GM12874 (cell line): ENCODE data around the gene SH3GLB2.

ENCODE experiments used
- TF ChIP-seq, protein P1 (sequence below): IDR thresholded peaks from 2 replicates; pipeline ENCODE4 v1.5.1; 2011; ENCODE audit warnings: low read depth, mild to moderate bottlenecking, control low read depth, low read length, moderate library complexity; ENCODE audit not compliant: insufficient read depth

Gene SH3GLB2

DNA sequence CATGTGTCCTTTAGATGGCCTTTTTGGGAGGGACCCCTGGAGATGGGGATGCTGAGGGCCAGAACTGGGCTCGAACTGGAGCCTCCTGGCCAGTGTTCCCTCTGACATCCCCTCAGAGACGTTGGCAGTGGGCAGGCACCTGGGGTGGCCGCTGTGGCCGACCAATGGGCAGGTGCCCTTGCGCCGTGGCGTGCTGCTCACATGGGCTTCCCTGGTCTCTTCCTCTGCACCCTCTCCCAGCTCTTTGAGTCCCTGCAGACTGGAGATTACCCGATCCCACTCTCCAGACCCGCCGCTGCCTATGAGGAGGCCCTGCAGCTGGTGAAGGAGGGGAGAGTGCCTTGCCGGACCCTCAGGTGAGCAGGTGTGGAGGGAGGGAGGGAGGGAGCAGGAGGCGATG lies 32.9 kb upstream of the SH3GLB2 start:
- TF ChIP-seq, protein P1, sequence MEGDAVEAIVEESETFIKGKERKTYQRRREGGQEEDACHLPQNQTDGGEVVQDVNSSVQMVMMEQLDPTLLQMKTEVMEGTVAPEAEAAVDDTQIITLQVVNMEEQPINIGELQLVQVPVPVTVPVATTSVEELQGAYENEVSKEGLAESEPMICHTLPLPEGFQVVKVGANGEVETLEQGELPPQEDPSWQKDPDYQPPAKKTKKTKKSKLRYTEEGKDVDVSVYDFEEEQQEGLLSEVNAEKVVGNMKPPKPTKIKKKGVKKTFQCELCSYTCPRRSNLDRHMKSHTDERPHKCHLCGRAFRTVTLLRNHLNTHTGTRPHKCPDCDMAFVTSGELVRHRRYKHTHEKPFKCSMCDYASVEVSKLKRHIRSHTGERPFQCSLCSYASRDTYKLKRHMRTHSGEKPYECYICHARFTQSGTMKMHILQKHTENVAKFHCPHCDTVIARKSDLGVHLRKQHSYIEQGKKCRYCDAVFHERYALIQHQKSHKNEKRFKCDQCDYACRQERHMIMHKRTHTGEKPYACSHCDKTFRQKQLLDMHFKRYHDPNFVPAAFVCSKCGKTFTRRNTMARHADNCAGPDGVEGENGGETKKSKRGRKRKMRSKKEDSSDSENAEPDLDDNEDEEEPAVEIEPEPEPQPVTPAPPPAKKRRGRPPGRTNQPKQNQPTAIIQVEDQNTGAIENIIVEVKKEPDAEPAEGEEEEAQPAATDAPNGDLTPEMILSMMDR = no peak

DNA sequence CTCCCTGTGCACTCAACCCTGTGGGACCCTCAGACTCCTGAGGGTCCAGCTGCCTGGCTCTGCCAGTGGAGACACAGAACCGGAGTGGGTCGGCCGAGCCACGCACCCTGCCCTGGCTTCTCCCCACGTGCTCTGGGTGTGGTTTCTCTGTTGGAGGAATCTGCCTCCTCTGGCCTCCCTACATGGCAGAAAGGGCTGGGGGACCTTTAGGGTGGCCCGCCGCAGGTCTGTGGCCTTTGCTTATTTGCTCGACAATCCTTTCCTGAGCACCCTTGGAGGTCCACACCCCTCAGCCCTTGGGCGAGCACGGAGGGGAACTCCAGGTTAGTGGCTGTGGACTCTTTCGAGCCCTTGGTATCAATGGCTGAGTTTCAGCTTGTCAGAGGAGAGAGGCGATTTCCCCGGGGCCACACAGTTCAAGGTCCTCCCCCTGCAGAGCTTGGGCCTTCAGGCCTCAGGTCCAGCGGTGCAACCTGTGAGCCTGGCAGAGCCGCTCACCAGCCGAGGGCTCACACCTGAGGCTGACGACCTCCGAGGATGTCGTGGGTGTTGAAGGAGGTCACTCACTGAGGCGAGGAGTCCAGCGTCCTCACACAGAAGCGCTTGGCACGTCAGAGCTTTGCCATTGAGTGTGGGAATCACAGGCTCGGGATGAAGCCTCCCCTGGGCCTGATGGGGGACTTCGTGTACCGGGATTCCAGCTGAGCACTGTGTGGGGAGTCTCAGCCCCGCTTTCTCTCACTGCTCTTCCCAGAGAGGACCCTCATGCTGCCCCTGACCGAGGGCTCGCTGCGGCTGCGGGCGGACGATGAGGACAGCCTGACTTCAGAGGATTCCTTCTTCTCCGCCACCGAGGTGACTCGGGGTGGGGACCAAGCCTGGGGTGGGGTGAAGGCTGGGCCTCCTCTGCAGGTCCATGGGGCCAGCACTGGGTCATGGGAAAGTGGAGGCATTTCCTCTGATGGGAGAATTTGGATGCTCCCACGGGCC lies 32.0 kb upstream of the SH3GLB2 start:
- TF ChIP-seq, protein P1 = no peak

DNA sequence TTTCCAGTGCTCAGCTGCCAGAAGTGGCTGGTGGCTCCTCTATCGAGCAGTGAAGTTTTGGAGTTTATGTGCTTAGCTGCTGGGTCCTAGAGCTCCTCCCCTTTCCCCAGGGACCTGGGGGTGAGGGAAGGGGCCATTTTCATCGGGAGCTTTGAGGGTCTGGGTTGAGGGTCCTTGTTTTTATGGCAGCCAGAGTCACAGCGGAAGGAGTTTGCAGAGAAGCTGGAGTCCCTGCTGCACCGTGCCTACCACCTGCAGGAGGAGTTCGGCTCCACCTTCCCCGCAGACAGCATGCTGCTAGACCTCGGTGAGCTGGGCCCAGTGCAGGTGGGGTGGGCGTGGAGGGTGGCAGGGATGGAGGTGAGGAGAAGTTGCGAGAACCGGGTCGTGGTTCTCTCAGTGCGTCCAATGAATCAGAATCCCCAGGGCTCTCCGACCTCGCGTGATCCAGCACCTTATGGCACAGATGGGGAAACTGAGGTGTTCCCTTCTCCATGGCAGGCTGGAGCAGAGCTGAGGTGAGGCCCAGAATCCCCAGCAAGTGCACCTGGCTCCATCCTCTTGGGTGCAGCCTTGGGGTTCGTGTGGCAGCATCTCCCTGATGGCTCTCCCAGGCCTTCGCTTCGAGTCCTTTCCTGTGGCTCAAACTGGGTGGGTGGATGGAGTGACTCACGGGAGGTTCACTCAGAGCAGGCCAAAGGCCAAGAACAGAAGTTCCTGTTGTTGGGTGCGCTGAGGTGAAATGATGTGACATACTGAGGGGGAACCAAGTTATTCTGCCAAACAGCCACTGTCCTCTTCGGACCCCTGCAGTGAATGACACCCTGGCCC lies 31.0 kb upstream of the SH3GLB2 start:
- TF ChIP-seq, protein P1 = no peak

DNA sequence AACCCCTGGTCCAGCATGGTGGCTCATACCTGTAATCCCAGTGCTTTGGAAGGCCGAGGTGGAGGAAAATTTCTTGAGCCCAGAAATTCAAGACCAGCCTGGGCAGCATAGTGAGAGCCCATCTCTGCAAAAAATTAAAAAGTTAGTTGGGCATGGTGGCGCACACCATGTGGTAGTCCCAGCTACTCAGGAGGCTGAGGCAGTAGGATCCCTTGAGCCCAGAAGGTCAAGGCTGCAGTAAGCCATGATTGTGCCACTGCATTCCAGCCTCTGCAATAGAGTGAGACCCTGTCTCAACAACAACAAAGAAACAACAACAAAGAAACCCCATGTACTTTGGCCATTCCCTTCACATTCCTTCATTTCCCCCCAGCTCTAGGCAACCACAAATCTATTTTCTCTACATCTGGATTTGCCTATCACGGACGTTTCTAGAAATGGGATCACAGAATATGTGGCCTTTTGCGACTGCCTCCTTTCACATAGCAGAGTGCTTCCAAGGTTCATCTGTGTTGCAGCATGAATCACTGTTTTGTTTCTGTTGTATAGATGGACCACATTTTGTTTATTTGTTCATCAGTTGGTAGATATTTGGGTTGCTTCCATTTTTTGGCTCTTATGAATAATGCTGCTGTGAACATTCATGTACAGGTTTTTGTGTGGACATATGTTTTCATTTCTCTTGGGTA lies 26.2 kb upstream of the SH3GLB2 start:
- TF ChIP-seq, protein P1 = no peak

DNA sequence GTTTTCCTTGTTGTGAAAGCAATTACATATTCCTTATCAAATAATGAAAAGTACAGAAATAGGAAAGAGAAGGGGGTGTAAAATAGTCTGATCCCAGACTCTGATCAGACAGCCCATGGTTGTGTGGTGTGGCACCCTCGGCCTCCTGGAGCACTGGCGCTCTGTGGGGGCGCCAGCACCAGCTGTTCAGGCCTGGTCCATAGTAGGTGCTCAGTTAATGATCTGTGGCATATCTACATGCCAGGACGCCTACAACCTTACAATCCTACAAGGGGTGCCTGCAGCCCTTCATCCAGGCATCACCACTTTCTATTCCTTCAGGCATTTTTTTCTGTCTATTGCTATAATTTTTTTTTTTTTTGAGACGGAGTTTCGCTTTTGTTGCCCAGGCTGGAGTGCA lies 24.9 kb upstream of the SH3GLB2 start:
- TF ChIP-seq, protein P1 = no peak

DNA sequence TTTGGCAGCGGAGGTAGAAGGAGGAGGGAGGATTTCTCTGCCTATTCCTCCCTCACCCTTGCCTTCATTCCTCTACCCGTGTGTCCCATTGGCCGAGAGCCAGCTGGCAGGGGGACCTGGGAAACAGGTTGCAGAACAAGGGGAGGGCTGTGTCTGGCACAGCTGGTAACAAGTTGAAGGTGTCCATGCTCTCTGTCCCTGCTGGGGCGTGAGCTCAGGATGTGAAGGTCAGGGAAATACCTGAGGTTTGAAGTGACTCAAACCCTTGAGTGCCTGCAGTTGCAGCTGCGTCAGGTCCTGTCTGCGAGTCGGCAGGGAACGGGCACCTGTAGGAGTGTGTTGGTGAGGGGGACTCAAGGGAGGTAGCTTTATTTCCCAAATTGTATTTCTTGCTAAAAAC lies 24.5 kb upstream of the SH3GLB2 start:
- TF ChIP-seq, protein P1 = no peak

DNA sequence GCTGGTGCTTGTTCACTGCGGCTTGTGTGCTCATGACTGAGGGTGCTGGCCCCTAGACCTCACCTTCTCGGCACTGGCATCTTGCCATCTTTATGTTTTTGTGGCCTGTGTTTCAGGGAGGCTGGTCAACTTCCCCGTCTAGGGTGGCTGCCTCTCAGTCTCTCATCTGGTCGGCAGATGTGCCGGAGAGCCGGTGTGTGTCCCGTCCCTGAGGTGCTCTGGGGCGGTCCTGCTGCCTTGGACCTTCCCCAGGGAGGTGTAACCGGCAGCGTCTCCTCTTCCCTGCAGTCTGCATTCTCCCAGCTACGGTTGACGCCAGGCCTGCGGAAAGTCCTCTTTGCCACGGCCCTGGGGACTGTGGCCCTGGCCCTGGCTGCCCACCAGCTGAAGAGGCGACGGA lies 13.9 kb upstream of the SH3GLB2 start:
- TF ChIP-seq, protein P1 = no peak
